NCI-H2171 (cell line): Measurements from ENCODE around the gene TMCC1.
"Not testable (repeated sequence)": the region's sequence is repeated elsewhere in the genome, so short reads cannot be mapped to it uniquely, and the experiment has no call there.

Experiments used
- DNase-seq: peaks from one replicate; lab custom pipeline; 2025; lab: John Stamatoyannopoulos, UW

TMCC1 gene

GRCh38 chr3:129835198-129835597, 58.3 kb downstream of the TMCC1 start:
- DNase-seq, result no peak

- DNase-seq, result no peak
Observed at GRCh38 chr3:129834580-129834979, 58.9 kb downstream of the TMCC1 start.

GRCh38 chr3:129831942-129832341, 61.6 kb downstream of the TMCC1 start:
- not testable (repeated sequence) for DNase-seq

GRCh38 chr3:129831503-129831902, 62.0 kb downstream of the TMCC1 start:
- DNase-seq, result no peak

GRCh38 chr3:129829640-129830039, 63.9 kb downstream of the TMCC1 start:
- DNase-seq, result peak; percentile 27

GRCh38 chr3:129827765-129828164, 65.7 kb downstream of the TMCC1 start:
- no peak for DNase-seq

- DNase-seq, result peak; percentile 52
Observed at GRCh38 chr3:129824926-129825541, 68.5 kb downstream of the TMCC1 start.

- DNase-seq, result no peak
Observed at GRCh38 chr3:129822679-129823078, 70.8 kb downstream of the TMCC1 start.

- no peak for DNase-seq
Observed at GRCh38 chr3:129822241-129822640, 71.3 kb downstream of the TMCC1 start.

- no peak for DNase-seq
Observed at GRCh38 chr3:129820587-129820986, 72.9 kb downstream of the TMCC1 start.

- no peak for DNase-seq
Observed at GRCh38 chr3:129812589-129812988, 80.9 kb downstream of the TMCC1 start.

- DNase-seq, result no peak
Observed at GRCh38 chr3:129809297-129809696, 84.2 kb downstream of the TMCC1 start.

- DNase-seq, result no peak
Observed at GRCh38 chr3:129796146-129796545, 97.4 kb downstream of the TMCC1 start.

- no peak for DNase-seq
Observed at GRCh38 chr3:129795186-129796010, 98.1 kb downstream of the TMCC1 start.

GRCh38 chr3:129794311-129795185, 99.0 kb downstream of the TMCC1 start:
- DNase-seq, result peak; percentile 86

- no peak for DNase-seq
Observed at GRCh38 chr3:129793942-129794310, 99.6 kb downstream of the TMCC1 start.

GRCh38 chr3:129793319-129793718, 100.2 kb downstream of the TMCC1 start:
- DNase-seq, result no peak

GRCh38 chr3:129783470-129783869, 110.0 kb downstream of the TMCC1 start:
- DNase-seq, result no peak

GRCh38 chr3:129778871-129779270, 114.6 kb downstream of the TMCC1 start:
- no peak for DNase-seq

- no peak for DNase-seq
Observed at GRCh38 chr3:129777806-129778205, 115.7 kb downstream of the TMCC1 start.

GRCh38 chr3:129775870-129776269, 117.6 kb downstream of the TMCC1 start:
- no peak for DNase-seq
